Vagina (tissue), 2 donors: ENCODE results near the gene NPDC1. TPM values are rescaled to one million over a fixed set of nuclear protein-coding genes. Genes with fewer than 3 reads are reported as not detected.

Experiments used
- DNase-seq, 2 donors: peaks; one replicate each; pipeline ENCODE4 v3.0.0-alpha.2; 2017; ENCODE audit errors: extremely low spot score in 2 of 2
- H3K27ac ChIP-seq: fragments of 200-600 bp; sonication (generic); one replicate; pipeline ENCODE4 v1.5.1; 2019
- H3K27me3 ChIP-seq: fragments of 200-600 bp; sonication (generic); one replicate; pipeline ENCODE4 v1.5.1; 2019
- H3K36me3 ChIP-seq, 2 donors: fragments of 200-600 bp; sonication (generic); one replicate each; pipeline ENCODE4 v1.5.1; 2017 to 2019
- H3K4me1 ChIP-seq: fragments of 200-600 bp; sonication (generic); one replicate; pipeline ENCODE4 v1.5.1; 2019
- H3K4me3 ChIP-seq, 2 donors: fragments of 200-600 bp; sonication (generic); 1 replicate in 1 of 2; 2 replicates in 1 of 2; pipeline ENCODE4 v1.5.1; 2016 to 2019
- H3K9me3 ChIP-seq: fragments of 200-600 bp; sonication (generic); one replicate; pipeline ENCODE4 v1.5.1; 2019
- POLR2A ChIP-seq, 2 donors: fragments of 450-650 bp; IDR thresholded peaks; one replicate each; pipeline ENCODE4 v1.6.1; 2017; ENCODE audit warnings: antibody characterized with exemption in 2 of 2, mild to moderate bottlenecking in 2 of 2, moderate library complexity in 2 of 2
- POLR2AphosphoS5 ChIP-seq, 2 donors: sonication (generic); formaldehyde crosslinking; IDR thresholded peaks; one replicate each; pipeline ENCODE4 v1.9.0; 2017; ENCODE audit warnings: antibody characterized with exemption in 2 of 2, mild to moderate bottlenecking in 2 of 2, low read depth in 1 of 2; ENCODE audit not compliant: insufficient read depth in 1 of 2
- intact Hi-C: fragments of 100-400 bp; cut with DNase I; formaldehyde crosslinking; loops from one replicate; pipeline ENCODE4 v1.15.1; 2023
- total RNA-seq: library from RNA; depleted of rRNA; stranded (reverse); fragments of >200 nt; gene quantifications from one replicate; pipeline ENCODE4 v1.2.3, GENCODE V29; 2016
- TF ChIP-seq, protein P1 (sequence below), 3 experiments: fragments of 450-650 bp in 2 of 3; fragments of 200-600 bp in 1 of 3; sonication (generic) in 1 of 3; IDR thresholded peaks; one replicate each; pipeline ENCODE4 v1.5.1; 2017 to 2019; ENCODE audit warnings: antibody characterized with exemption in 3 of 3, mild to moderate bottlenecking in 2 of 3, moderate library complexity in 2 of 3

The NPDC1 gene
- total RNA-seq, 1 donor from 2014 or later, result 67.5 TPM

DNA sequence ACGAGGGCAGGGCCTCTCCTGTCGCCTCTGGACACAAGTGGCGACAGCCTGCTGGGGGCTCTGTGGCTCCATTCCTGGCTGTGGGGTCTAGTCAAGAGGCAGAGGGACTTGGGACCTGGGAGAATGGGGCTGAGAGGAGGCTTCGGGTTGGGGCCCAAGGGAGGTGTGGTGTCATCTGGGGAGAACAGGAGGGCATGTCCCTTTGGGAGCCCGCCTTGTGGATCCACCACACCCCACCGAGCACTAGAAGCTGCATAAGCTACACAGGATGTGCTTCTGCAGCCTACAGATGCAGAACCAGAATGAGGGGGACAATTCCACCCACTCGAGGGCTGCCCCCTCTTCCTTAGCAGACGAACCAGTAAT is 36.9 kb upstream of the NPDC1 start:
- no peak for DNase-seq
- Histone ChIP-seq H3K9me3 (no peaks in the 10 kb centered on the region), H3K27ac (peak overlapping the region; percentile 90), H3K36me3 (peaks cover 0 to 34% of the 10 kb centered on the region in 2 donors), H3K4me3 (no peak overlapping the region), H3K4me1 (peaks cover 65% of the 10 kb centered on the region), H3K27me3 (no peaks in the 10 kb centered on the region)
- intact Hi-C loops, result no loop called here
- TF ChIP-seq POLR2A (IDR thresholded peaks at IDR 0.05) (no peak), POLR2AphosphoS5 (IDR thresholded peaks at IDR 0.05; ENCODE audit: insufficient read depth in 1 of 2, low read depth in 1 of 2) (no peak)
- TF ChIP-seq, protein P1, sequence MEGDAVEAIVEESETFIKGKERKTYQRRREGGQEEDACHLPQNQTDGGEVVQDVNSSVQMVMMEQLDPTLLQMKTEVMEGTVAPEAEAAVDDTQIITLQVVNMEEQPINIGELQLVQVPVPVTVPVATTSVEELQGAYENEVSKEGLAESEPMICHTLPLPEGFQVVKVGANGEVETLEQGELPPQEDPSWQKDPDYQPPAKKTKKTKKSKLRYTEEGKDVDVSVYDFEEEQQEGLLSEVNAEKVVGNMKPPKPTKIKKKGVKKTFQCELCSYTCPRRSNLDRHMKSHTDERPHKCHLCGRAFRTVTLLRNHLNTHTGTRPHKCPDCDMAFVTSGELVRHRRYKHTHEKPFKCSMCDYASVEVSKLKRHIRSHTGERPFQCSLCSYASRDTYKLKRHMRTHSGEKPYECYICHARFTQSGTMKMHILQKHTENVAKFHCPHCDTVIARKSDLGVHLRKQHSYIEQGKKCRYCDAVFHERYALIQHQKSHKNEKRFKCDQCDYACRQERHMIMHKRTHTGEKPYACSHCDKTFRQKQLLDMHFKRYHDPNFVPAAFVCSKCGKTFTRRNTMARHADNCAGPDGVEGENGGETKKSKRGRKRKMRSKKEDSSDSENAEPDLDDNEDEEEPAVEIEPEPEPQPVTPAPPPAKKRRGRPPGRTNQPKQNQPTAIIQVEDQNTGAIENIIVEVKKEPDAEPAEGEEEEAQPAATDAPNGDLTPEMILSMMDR (IDR thresholded peaks at IDR 0.05), result no peak

DNA sequence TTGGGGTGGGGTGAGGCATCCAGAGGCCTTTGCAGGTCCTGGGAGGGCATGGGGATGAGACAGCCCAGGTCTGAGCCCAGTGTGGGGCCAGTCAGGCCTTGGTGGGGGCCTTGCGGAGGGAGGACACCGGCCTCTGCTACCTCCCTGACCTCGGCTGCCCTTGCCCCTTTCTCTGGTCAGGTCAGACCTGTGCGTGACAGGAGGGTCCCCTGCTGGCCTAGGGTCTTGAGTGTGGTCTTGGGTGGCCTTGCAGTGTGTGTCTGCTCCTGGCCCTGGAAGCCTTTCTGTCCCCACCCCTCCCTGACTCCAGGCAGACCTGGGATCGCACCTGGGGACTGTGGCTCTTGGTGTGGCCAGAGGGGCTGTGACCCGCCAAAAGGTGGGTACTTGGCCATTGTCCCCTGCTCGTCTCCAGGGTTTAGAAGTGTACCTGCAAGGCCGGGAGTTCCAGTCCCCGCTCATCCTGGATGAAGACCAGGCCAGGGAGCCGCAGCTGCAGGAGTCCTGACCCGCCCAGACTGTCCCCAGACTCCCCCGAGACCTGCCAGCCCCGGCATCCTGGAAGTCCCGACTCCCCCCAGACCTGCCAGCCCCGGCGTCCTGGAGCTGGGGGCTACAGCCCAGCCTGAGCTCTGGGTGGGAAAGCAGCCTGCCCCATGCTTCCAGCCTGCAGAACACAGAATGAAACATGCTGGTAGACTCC is 36.4 kb upstream of the NPDC1 start:
- DNase-seq, result no peak
- H3K4me3 ChIP-seq, result no peak overlapping the region
- intact Hi-C loops, result no loop called here
- peak overlapping the region; percentile 90 for H3K27ac ChIP-seq
- TF ChIP-seq POLR2AphosphoS5 (IDR thresholded peaks at IDR 0.05; ENCODE audit: insufficient read depth in 1 of 2, low read depth in 1 of 2) (no peak), POLR2A (IDR thresholded peaks at IDR 0.05) (no peak)
- TF ChIP-seq, protein P1 (IDR thresholded peaks at IDR 0.05), result no peak
- H3K27me3 ChIP-seq, result no peaks in the 10 kb centered on the region
- peaks cover 62% of the 10 kb centered on the region for H3K4me1 ChIP-seq
- H3K9me3 ChIP-seq, result no peaks in the 10 kb centered on the region
- peaks cover 0 to 34% of the 10 kb centered on the region in 2 donors for H3K36me3 ChIP-seq

DNA sequence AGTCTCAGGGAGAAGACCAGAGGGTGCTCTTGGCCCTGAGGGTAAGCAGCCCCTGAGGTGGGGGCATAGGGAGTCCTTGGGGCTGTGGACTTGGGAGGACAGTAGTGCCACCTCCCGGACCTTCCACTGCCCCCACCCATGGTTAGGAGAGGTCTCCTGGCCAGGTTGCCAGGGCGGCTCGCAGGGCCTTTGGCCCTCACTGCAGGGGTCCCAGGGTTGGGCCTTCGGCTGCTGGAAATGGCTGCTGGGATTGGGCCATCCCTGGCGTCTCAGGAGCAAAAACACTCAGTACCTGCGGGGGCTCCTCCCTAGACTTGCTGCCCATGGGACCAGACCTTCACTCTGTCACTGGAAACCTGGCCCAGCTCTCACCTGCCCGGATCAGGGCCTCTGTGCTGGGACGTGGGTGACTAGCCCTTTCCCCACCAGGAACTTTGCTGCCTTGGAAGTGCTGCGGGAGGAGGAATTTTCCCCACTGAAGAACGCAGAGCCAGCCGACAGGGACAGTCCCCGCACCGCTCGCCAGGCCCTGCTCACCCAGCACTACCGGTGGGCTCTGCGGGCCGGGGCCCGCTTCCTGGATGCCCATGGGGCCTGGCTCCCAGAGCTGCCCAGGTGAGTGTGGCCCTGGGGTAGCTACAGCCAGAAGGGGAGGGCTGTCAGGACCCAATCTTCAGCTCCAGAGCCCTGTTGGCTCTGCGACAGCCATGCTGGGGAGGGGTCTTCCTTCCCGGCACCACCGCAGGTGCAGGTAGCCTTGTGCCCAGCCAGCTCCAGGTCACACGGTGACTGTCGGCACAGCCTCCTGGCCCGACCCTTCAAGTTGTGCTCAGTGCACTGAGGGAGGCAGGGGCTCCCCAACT is 34.5 kb upstream of the NPDC1 start:
- Histone ChIP-seq H3K27me3 (no peaks in the 10 kb centered on the region), H3K4me1 (peaks cover 54% of the 10 kb centered on the region)

DNA sequence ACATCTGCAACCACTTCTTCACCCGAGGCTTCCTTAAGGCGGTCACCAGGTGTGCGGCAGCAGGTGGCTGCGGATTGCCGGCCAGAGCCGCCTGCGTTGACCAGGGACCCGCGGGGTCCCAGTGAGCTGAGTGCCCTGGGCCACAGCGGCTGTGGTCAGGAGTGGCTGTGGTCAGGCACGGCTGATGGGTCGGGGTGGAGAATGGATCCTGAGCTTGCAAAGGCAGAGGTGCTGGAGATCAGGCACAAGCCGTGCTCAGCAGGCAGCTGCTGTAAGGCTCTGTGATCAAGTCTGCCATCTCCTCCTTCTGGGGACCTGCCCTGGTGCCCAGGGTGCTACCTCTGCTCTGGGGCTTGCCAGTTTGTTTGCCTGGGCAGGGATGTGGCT is 33.4 kb upstream of the NPDC1 start:
- Histone ChIP-seq H3K4me1 (peaks cover 45% of the 10 kb centered on the region), H3K9me3 (no peaks in the 10 kb centered on the region), H3K4me3 (no peak overlapping the region), H3K27me3 (no peaks in the 10 kb centered on the region), H3K27ac (no peak overlapping the region), H3K36me3 (peaks cover 0 to 34% of the 10 kb centered on the region in 2 donors)
- DNase-seq, result no peak
- intact Hi-C loops, result no loop called here
- TF ChIP-seq POLR2A (IDR thresholded peaks at IDR 0.05) (no peak), POLR2AphosphoS5 (IDR thresholded peaks at IDR 0.05; ENCODE audit: insufficient read depth in 1 of 2, low read depth in 1 of 2) (no peak)
- TF ChIP-seq, protein P1 (IDR thresholded peaks at IDR 0.05), result no peak

More for the DNA sequence above, 34.5 kb upstream of the NPDC1 start:
- H3K4me3 ChIP-seq, result no peak overlapping the region
- intact Hi-C loops, result no loop called here
- TF ChIP-seq POLR2AphosphoS5 (IDR thresholded peaks at IDR 0.05; ENCODE audit: insufficient read depth in 1 of 2, low read depth in 1 of 2), result no peak
- no peak for TF ChIP-seq POLR2A (IDR thresholded peaks at IDR 0.05)
- TF ChIP-seq, protein P1 (IDR thresholded peaks at IDR 0.05), result no peak
- no peak overlapping the region for H3K27ac ChIP-seq
- H3K36me3 ChIP-seq, result peaks cover 0 to 34% of the 10 kb centered on the region in 2 donors
- no peaks in the 10 kb centered on the region for H3K9me3 ChIP-seq
- no peak for DNase-seq
